HG03460 (cell line): ENCODE measurements around the gene CELF6.

ENCODE experiments used
- ATAC-seq: cut with Tn5 transposase; IDR thresholded peaks from one replicate; pipeline ENCODE4 v1.9.1; 2021; ENCODE audit not compliant: unreplicated experiment

Gene CELF6

GRCh38 chr15:72319985-72320671 lies at the start of gene CELF6:
Gene CELF6 (minus strand): TSS chr15:72320157. CDS start chr15:72319874, 283 bp downstream.
- peak; percentile 71 for ATAC-seq

GRCh38 chr15:72368899-72369298 lies 48.9 kb upstream of the CELF6 start:
- ATAC-seq = no peak

- ATAC-seq = no peak
Measured at GRCh38 chr15:72368325-72368724, 48.4 kb upstream of the CELF6 start.

- ATAC-seq = peak; percentile 92
Measured at GRCh38 chr15:72365844-72366243, 45.9 kb upstream of the CELF6 start.

- ATAC-seq = no peak
Measured at GRCh38 chr15:72361176-72361575, 41.2 kb upstream of the CELF6 start.

- no peak for ATAC-seq
Measured at GRCh38 chr15:72358650-72359171, 38.8 kb upstream of the CELF6 start.

- ATAC-seq = no peak
Measured at GRCh38 chr15:72358121-72358520, 38.2 kb upstream of the CELF6 start.

GRCh38 chr15:72354496-72354895 lies 34.5 kb upstream of the CELF6 start:
- no peak for ATAC-seq

- no peak for ATAC-seq
Measured at GRCh38 chr15:72353266-72353665, 33.3 kb upstream of the CELF6 start.

- ATAC-seq = no peak
Measured at GRCh38 chr15:72345806-72346205, 25.8 kb upstream of the CELF6 start.

GRCh38 chr15:72345280-72345679 lies 25.3 kb upstream of the CELF6 start:
- no peak for ATAC-seq

GRCh38 chr15:72344602-72345001 lies 24.6 kb upstream of the CELF6 start:
- no peak for ATAC-seq

- ATAC-seq = no peak
Measured at GRCh38 chr15:72342385-72342784, 22.4 kb upstream of the CELF6 start.

- ATAC-seq = no peak
Measured at GRCh38 chr15:72341361-72341760, 21.4 kb upstream of the CELF6 start.

- ATAC-seq = no peak
Measured at GRCh38 chr15:72340366-72340765, 20.4 kb upstream of the CELF6 start.

GRCh38 chr15:72339777-72340177 lies 19.8 kb upstream of the CELF6 start:
- no peak for ATAC-seq

GRCh38 chr15:72338617-72339321 lies 18.8 kb upstream of the CELF6 start:
- no peak for ATAC-seq

GRCh38 chr15:72338148-72338547 lies 18.2 kb upstream of the CELF6 start:
- ATAC-seq = no peak

- ATAC-seq = no peak
Measured at GRCh38 chr15:72334842-72335241, 14.9 kb upstream of the CELF6 start.

- no peak for ATAC-seq
Measured at GRCh38 chr15:72331021-72331420, 11.1 kb upstream of the CELF6 start.

GRCh38 chr15:72323752-72324151 lies 3.8 kb upstream of the CELF6 start:
- ATAC-seq = no peak

- ATAC-seq = peak; percentile 36
Measured at GRCh38 chr15:72319360-72319984, 485 bp downstream of the CELF6 start.
